Measurements from ENCODE around the gene AGRN. TPM values are rescaled to one million over a fixed set of nuclear protein-coding genes. Genes with fewer than 3 reads are reported as not detected.

AGRN gene
- total RNA-seq, 4 donors from 2014 or later = 50.6 to 84.8 (median 71.1) TPM

GRCh38 chr1:1000357-1001056 is 19.4 kb upstream of the AGRN start:
- H3K9me3 ChIP-seq = no peaks in the 10 kb centered on the region
- peaks cover 66% of the 10 kb centered on the region for H3K4me1 ChIP-seq
- WGBS = 0% methylated on average over 13 of the region's 75 CpGs
- peak overlapping the region; percentile 89 for H3K27ac ChIP-seq
- peak overlapping the region; percentile 56 for H3K4me3 ChIP-seq
- H3K36me3 ChIP-seq = no peaks in the 10 kb centered on the region
- TF ChIP-seq EP300 (IDR thresholded peaks at IDR 0.05) = peak; percentile 96
- peak; percentile 16 to 68 (median 27) for TF ChIP-seq POLR2AphosphoS5 (IDR thresholded peaks at IDR 0.05)
- TF ChIP-seq POLR2A (IDR thresholded peaks at IDR 0.05) = peak in 1 of 2 donors; percentile 10
- TF ChIP-seq CTCF (IDR thresholded peaks at IDR 0.05) = no peak
- peaks cover 87% of the 10 kb centered on the region for H3K27me3 ChIP-seq
- DNase-seq (ENCODE audit: low spot score in 2 of 2) = peak; percentile 85

DNA sequence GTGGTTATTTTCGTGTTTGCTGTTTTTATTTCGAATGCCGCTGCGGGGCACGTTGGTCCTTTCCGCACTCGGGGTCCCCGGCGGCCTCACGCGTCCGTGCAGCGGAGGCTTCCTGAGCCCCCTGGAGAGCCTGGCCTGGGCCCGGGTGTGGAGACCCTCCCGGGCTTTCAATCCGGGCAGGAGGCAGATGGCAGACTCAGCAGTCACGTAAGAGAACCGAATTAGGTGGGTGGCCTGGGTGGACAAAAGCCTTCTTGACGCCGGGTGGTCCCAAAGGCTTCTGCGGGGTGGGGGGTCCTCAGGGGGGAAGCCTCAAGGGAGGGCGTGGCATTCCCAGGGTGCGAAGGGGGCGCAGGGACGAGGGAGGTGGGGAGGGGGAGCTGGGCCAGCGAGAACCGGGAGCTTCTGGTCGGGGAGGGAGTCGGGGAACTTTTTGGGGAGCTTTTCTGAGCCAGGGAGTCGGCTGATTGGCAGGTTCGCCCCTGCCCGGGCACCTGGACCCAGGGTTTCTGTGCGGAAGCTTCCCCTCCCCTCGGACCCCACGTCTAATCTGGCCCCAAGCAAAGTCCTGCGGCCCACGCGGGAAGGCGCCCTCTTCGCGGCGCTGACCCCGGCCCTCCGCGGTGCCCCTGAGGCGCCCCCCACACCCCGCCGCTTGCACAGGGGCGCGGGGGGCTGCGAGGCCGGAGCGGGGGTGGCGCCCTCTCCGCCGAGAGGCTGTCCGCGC is 18.7 kb upstream of the AGRN start:
- Histone ChIP-seq H3K9me3 (no peaks in the 10 kb centered on the region), H3K4me3 (peak overlapping the region; percentile 56), H3K27ac (peak overlapping the region; percentile 89), H3K4me1 (peaks cover 72% of the 10 kb centered on the region), H3K36me3 (no peaks in the 10 kb centered on the region), H3K27me3 (peaks cover 90% of the 10 kb centered on the region)
- DNase-seq (ENCODE audit: low spot score in 2 of 2) = peak; percentile 67 to 77
- TF ChIP-seq POLR2A (IDR thresholded peaks at IDR 0.05) (no peak), EP300 (IDR thresholded peaks at IDR 0.05) (no peak), CTCF (IDR thresholded peaks at IDR 0.05) (no peak), POLR2AphosphoS5 (IDR thresholded peaks at IDR 0.05) (no peak)
- under 1% methylated on average over 25 of the region's 58 CpGs for whole genome bisulfite sequencing

DNA sequence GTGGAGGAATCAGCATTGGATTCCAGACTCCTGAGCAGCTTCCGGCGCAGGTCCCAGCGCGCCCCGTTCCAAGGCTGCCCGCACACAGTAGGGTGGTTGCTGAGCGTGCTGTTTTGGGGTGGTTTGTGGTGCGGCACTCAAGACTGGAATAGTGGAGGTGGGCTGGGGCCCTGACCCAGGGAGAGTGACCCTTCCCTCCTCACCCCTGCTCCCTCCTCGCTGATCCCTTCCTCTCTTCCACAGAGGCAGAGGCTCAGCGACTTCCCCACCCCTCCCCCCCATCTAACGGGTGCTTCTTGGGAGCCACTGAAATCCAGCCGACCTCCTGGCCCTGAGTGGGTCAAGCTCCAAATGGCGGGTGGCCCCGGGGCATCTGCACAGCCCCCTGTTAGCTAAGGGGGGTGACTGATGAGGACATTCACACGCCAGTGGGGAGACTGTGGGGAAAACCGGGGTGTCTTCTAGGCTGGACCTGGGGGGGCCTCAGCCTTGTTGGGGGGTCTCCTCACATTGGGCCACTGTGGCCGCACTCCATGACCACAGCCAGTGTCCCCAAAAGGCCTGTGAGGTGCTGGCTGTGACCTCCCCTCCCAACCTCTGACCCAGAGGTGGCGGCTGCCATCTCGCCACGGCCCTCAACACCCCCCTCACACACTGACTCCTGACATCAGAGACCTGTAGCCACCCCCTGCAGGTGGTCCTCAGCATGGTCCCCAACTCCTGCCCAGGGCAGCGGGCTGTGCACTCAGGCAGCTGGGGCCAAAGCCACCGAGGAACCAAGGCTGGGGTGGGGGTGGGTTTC is 16.1 kb upstream of the AGRN start:
- no peak for DNase-seq (ENCODE audit: low spot score in 2 of 2)
- peaks cover 66% of the 10 kb centered on the region for H3K27me3 ChIP-seq
- TF ChIP-seq POLR2A (IDR thresholded peaks at IDR 0.05) = no peak
- no peak for TF ChIP-seq POLR2AphosphoS5 (IDR thresholded peaks at IDR 0.05)
- no peak for TF ChIP-seq EP300 (IDR thresholded peaks at IDR 0.05)
- TF ChIP-seq CTCF (IDR thresholded peaks at IDR 0.05) = no peak
- 64% methylated on average over 13 of the region's 22 CpGs for WGBS
- H3K36me3 ChIP-seq = no peaks in the 10 kb centered on the region
- no peak overlapping the region for H3K27ac ChIP-seq
- peaks cover 70% of the 10 kb centered on the region for H3K4me1 ChIP-seq
- no peaks in the 10 kb centered on the region for H3K9me3 ChIP-seq
- H3K4me3 ChIP-seq = no peak overlapping the region

DNA sequence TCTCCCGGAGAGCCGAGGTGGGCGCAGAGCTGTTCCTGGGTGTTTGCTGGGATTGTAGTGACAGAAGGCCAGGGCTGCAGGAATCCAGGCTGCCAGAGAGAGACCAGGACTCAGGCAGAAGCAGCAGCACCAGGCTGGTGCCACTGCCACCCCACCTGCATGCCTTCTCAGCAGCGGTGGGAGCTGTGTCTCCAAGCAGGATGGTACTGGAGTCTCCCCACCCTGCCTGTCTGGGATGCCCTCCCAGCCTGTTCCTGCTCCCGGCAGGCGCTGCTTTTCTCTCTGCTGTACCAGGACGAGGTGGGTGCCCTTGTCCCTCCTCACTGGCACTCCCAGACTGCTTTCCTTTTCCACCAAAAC is 15.5 kb upstream of the AGRN start:
- TF ChIP-seq POLR2AphosphoS5 (IDR thresholded peaks at IDR 0.05) = no peak
- TF ChIP-seq EP300 (IDR thresholded peaks at IDR 0.05) = no peak
- no peak for TF ChIP-seq CTCF (IDR thresholded peaks at IDR 0.05)
- TF ChIP-seq POLR2A (IDR thresholded peaks at IDR 0.05) = no peak
- H3K9me3 ChIP-seq = no peaks in the 10 kb centered on the region
- WGBS = 14% methylated on average over 1 of the region's 7 CpGs
- H3K27ac ChIP-seq = no peak overlapping the region
- peaks cover 60% of the 10 kb centered on the region for H3K27me3 ChIP-seq
- no peaks in the 10 kb centered on the region for H3K36me3 ChIP-seq
- DNase-seq (ENCODE audit: low spot score in 2 of 2) = no peak
- H3K4me1 ChIP-seq = peaks cover 65% of the 10 kb centered on the region
- H3K4me3 ChIP-seq = no peak overlapping the region

Data from suprapubic skin (tissue), 4 donors.